Testis (tissue), 2 donors: ENCODE data around the gene ZNF135.

Source experiments
- POLR2A ChIP-seq: fragments of 450-650 bp; IDR thresholded peaks from one replicate; pipeline ENCODE4 v1.6.1; 2017; ENCODE audit warnings: antibody characterized with exemption, mild to moderate bottlenecking, moderate library complexity
- TF ChIP-seq, protein P1 (sequence below), 3 experiments: fragments of 450-650 bp in 2 of 3; fragments of 200-600 bp in 1 of 3; sonication (generic) in 1 of 3; IDR thresholded peaks; one replicate each; pipeline ENCODE4 v1.5.1; 2016 to 2019; ENCODE audit warnings: antibody characterized with exemption in 3 of 3, mild to moderate bottlenecking in 2 of 3, moderate library complexity in 1 of 3

DNA sequence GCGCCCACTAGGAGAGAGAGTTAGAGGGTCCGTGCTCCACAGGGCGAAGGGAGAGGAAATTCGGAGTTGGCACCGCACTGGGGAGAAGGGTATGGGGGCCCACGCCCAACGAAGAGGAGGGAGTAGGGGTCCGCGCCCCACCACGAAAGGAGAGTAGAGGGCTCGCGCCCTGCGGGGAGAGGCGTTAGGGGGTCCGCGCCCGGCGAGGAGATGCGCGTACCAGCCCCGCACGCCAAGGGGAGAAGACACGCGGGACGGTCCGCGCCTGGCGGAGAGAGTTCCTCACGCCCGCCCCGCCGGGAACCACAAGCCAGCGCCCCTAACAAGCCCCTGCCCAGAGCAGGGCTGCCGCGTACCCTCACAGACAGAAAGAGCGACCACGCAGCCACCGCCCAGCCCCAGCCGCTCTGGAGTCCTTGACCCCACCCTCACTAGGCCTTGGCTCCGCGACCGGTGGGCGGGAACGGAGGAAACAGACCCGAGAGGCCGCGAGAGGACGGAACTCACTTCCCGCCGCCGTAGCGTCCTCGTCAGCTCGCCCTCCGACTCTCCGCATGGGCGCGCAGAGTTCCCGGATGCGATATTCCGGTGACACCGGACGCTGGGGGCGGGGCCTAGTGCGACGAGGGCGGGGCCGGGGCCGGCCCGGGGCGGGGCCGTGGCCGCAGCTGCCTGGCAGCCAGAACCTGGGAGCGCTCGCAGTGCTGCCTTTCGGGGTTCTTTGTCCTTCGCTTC is 58.9 kb downstream of the ZNF135 start:
- TF ChIP-seq, protein P1, sequence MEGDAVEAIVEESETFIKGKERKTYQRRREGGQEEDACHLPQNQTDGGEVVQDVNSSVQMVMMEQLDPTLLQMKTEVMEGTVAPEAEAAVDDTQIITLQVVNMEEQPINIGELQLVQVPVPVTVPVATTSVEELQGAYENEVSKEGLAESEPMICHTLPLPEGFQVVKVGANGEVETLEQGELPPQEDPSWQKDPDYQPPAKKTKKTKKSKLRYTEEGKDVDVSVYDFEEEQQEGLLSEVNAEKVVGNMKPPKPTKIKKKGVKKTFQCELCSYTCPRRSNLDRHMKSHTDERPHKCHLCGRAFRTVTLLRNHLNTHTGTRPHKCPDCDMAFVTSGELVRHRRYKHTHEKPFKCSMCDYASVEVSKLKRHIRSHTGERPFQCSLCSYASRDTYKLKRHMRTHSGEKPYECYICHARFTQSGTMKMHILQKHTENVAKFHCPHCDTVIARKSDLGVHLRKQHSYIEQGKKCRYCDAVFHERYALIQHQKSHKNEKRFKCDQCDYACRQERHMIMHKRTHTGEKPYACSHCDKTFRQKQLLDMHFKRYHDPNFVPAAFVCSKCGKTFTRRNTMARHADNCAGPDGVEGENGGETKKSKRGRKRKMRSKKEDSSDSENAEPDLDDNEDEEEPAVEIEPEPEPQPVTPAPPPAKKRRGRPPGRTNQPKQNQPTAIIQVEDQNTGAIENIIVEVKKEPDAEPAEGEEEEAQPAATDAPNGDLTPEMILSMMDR (IDR thresholded peaks at IDR 0.05) = no peak
- TF ChIP-seq POLR2A = no peak
